Measurements from ENCODE around the gene CSTF2.

The CSTF2 gene

GRCh38 chrX:100868273-100868672 is 48.1 kb downstream of the CSTF2 start:
- DNase-seq: no peak
- in situ Hi-C loops (cut with MboI; ENCODE audit: low pct_unique_long_range_greater_than_20kb, low sequenced_read_pairs): no loop called here

GRCh38 chrX:100870527-100870926 is 50.3 kb downstream of the CSTF2 start:
- no peak for DNase-seq
- in situ Hi-C loops (cut with MboI; ENCODE audit: low pct_unique_long_range_greater_than_20kb, low sequenced_read_pairs): no loop called here

GRCh38 chrX:100871594-100872560 is 51.7 kb downstream of the CSTF2 start:
- in situ Hi-C loops (cut with MboI; ENCODE audit: low pct_unique_long_range_greater_than_20kb, low sequenced_read_pairs): no loop called here
- DNase-seq: no peak

GRCh38 chrX:100874325-100874724 is 54.1 kb downstream of the CSTF2 start, which contains the start of gene NOX1:
NOX1 (minus strand) TSS chrX:100874359; CDS start chrX:100874139, 220 bp downstream.
- no peak for DNase-seq
- in situ Hi-C loops (cut with MboI; ENCODE audit: low pct_unique_long_range_greater_than_20kb, low sequenced_read_pairs): no loop called here

GRCh38 chrX:100880368-100880767 is 60.2 kb downstream of the CSTF2 start:
- no peak for DNase-seq

GRCh38 chrX:100883654-100884053 is 63.5 kb downstream of the CSTF2 start:
- DNase-seq: no peak
- in situ Hi-C loops (cut with MboI; ENCODE audit: low pct_unique_long_range_greater_than_20kb, low sequenced_read_pairs): no loop called here

More at GRCh38 chrX:100880368-100880767, 60.2 kb downstream of the CSTF2 start:
- in situ Hi-C loops (cut with MboI; ENCODE audit: low pct_unique_long_range_greater_than_20kb, low sequenced_read_pairs): no loop called here

Data from KBM-7 (cell line).